B cell (primary cell): Measurements from ENCODE around the gene DPP4. TPM values are rescaled to one million over a fixed set of nuclear protein-coding genes. Genes with fewer than 3 reads are reported as not detected.

Source experiments
- ATAC-seq: fragments of 200-7000 bp; cut with Tn5 transposase; one replicate; pipeline ENCODE4 v1.10.0; 2021; ENCODE audit warnings: low read depth, mild to moderate bottlenecking, moderate number of reproducible peaks, moderate library complexity
- CTCF ChIA-PET: fragments of 350-600 bp; sonication (Branson Sonifier 250); formaldehyde crosslinking; loops from one replicate; lab custom pipeline; 2021; ENCODE audit warnings: antibody characterized with exemption, inconsistent platforms; lab: Charles Lee
- POLR2A ChIA-PET: fragments of 350-600 bp; sonication (Branson Sonifier 250); formaldehyde crosslinking; loops from one replicate; lab custom pipeline; 2021; ENCODE audit warnings: antibody characterized with exemption; lab: Charles Lee
- DNase-seq: peaks from one replicate; pipeline ENCODE4 v3.0.0; 2013
- H2AFZ ChIP-seq: 2 replicates; pipeline ENCODE4 v1.6.1; 2012; ENCODE audit warnings: mild to moderate bottlenecking, low read depth, low read length; ENCODE audit not compliant: insufficient read depth, poor library complexity, severe bottlenecking
- H3K27ac ChIP-seq, 2 donors: 1 replicate in 1 of 2; 2 replicates in 1 of 2; pipeline ENCODE4 v1.5.1; 2012 to 2013; ENCODE audit warnings: low read length in 2 of 2, mild to moderate bottlenecking in 2 of 2, moderate library complexity in 1 of 2
- H3K27me3 ChIP-seq, 4 experiments: fragments of 200-600 bp in 1 of 4; sonication (generic) in 1 of 4; replicated peaks in 1 of 4; 1 replicate in 2 of 4; 2 replicates in 2 of 4; pipeline versions ENCODE4 v1.6.1 to v1.7.0; 2013 to 2016; ENCODE audit warnings: low read length in 3 of 4, mild to moderate bottlenecking in 2 of 4, mixed read lengths in 1 of 4, moderate library complexity in 1 of 4; ENCODE audit not compliant: insufficient read depth in 4 of 4, control insufficient read depth in 3 of 4; ENCODE audit errors: control extremely low read depth in 1 of 4
- H3K36me3 ChIP-seq, 2 experiments: replicated peaks in 1 of 2; 1 replicate in 1 of 2; 2 replicates in 1 of 2; pipeline versions ENCODE4 v1.6.1 to v1.7.1; 2013; ENCODE audit warnings: low read length in 1 of 2; ENCODE audit not compliant: insufficient read depth in 2 of 2, control insufficient read depth in 1 of 2; ENCODE audit errors: control extremely low read depth in 1 of 2, extremely low read depth in 1 of 2
- H3K4me1 ChIP-seq, 2 donors: fragments of 200-600 bp in 1 of 2; sonication (generic) in 1 of 2; 1 replicate in 1 of 2; 2 replicates in 1 of 2; pipeline versions ENCODE4 v1.5.1 to v1.6.1; 2013 to 2017; ENCODE audit warnings: low read length in 2 of 2; ENCODE audit not compliant: control insufficient read depth in 2 of 2, insufficient read depth in 2 of 2
- H3K4me2 ChIP-seq: replicated peaks from 2 replicates; pipeline ENCODE3; 2012; ENCODE audit warnings: mild to moderate bottlenecking, low read depth, low read length; ENCODE audit not compliant: poor library complexity, severe bottlenecking
- H3K4me3 ChIP-seq, 5 experiments: fragments of 200-600 bp in 1 of 5; sonication (generic) in 1 of 5; 1 replicate in 3 of 5; 2 replicates in 2 of 5; pipeline versions ENCODE4 v1.5.1 to v1.7.0; 2011 to 2016; ENCODE audit warnings: low read length in 4 of 5, mild to moderate bottlenecking in 4 of 5, low read depth in 2 of 5, control low read depth in 1 of 5, moderate library complexity in 1 of 5; ENCODE audit not compliant: insufficient read depth in 1 of 5; ENCODE audit errors: control extremely low read depth in 1 of 5, extremely low read depth in 1 of 5
- H3K79me2 ChIP-seq: fragments of 200-600 bp; sonication (generic); one replicate; pipeline ENCODE4 v1.6.0; 2016; ENCODE audit warnings: low read length; ENCODE audit not compliant: control insufficient read depth, insufficient read depth
- H3K9ac ChIP-seq: fragments of 200-600 bp; sonication (generic); 2 replicates; pipeline ENCODE4 v1.6.1; 2017; ENCODE audit warnings: mild to moderate bottlenecking, low read length, moderate library complexity
- H3K9me3 ChIP-seq, 3 donors: one replicate each; pipeline versions ENCODE4 v1.6.1 to v1.7.1; 2013; ENCODE audit warnings: low read length in 2 of 3; ENCODE audit not compliant: control insufficient read depth in 2 of 3, insufficient read depth in 1 of 3; ENCODE audit errors: control extremely low read depth in 1 of 3
- H4K20me1 ChIP-seq: 2 replicates; pipeline ENCODE4 v1.6.0; 2012; ENCODE audit warnings: mild to moderate bottlenecking, low read length; ENCODE audit not compliant: insufficient read depth, control insufficient read depth, poor library complexity, severe bottlenecking
- H3K27ac Mint-ChIP-seq: one replicate; pipeline ENCODE4 v1.8.0; 2021; ENCODE audit warnings: mixed read lengths
- H3K27me3 Mint-ChIP-seq: one replicate; pipeline ENCODE4 v1.8.0; 2021; ENCODE audit warnings: mixed read lengths
- H3K4me1 Mint-ChIP-seq: one replicate; pipeline ENCODE4 v1.8.0; 2021; ENCODE audit warnings: mixed read lengths
- H3K4me3 Mint-ChIP-seq: one replicate; pipeline ENCODE4 v1.8.0; 2021; ENCODE audit warnings: mixed read lengths
- H3K9me3 Mint-ChIP-seq: one replicate; pipeline ENCODE4 v1.8.0; 2022; ENCODE audit warnings: mixed read lengths; ENCODE audit not compliant: insufficient read depth
- CTCF ChIP-seq: fragments of 200-600 bp; IDR thresholded peaks from one replicate; pipeline ENCODE4 v1.8.0; 2022; ENCODE audit warnings: antibody characterized with exemption, mild to moderate bottlenecking
- EZH2 ChIP-seq: IDR thresholded peaks from 2 replicates; pipeline ENCODE4 v1.6.1; 2012; ENCODE audit warnings: borderline replicate concordance, low read depth, mild to moderate bottlenecking, moderate library complexity, low read length; ENCODE audit not compliant: insufficient read depth, poor library complexity, severe bottlenecking
- WGBS: methylation state at CpG from one replicate; pipeline ENCODE4 v1.1.5; 2013; ENCODE audit warnings: missing lambda C conversion rate; ENCODE audit not compliant: insufficient coverage; 5-methylcytosine and 5-hydroxymethylcytosine counted together
- intact Hi-C: fragments of 100-400 bp; cut with micrococcal nuclease; formaldehyde crosslinking; loops from one replicate; pipeline ENCODE4 v1.10.0; 2022
- polyA plus RNA-seq: library from polyadenylated mRNA; depleted of rRNA; stranded (reverse); fragments of >200 nt; gene quantifications from 2 replicates; pipeline ENCODE4 v1.2.3, GENCODE V29; 2012
- total RNA-seq, 2 donors: library from RNA; stranded (reverse); fragments of 120-200 nt in 1 of 2; gene quantifications; 1 replicate in 1 of 2; 2 replicates in 1 of 2; pipeline versions ENCODE4 v1.2.3 to v1.2.4, GENCODE V29; 2013 to 2022

Gene DPP4
- total and polyA plus RNA-seq, 2 donors (not counting 1 experiment from before 2014, with no cell fraction given), result 0.18 to 1.2 TPM

DNA sequence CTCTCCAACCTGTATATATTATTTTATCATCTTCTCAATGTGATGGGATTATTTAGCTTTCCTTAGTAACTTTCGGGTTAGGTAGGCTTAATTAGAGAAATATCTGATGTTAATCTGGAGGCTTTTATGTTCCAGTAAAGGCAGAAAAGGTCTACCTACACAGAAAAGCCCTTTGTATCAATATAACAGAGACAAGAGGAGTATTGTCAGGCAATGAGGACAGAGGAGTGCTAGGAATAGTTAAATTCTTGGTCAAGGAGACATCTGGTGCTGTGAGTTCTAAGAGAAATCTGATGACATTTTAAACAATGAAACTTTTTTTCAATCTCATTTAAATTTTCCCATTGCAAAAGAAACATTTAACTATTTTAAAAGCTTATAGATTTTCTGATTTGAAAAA is 36.1 kb downstream of the DPP4 start:
- Histone ChIP-seq H3K4me2 (no peak overlapping the region), H3K27me3 (no peaks in the 10 kb centered on the region), H3K27ac (no peak overlapping the region), H3K4me3 (no peak overlapping the region), H3K36me3 (no peaks in the 10 kb centered on the region), H3K79me2 (no peaks in the 10 kb centered on the region), H4K20me1 (no peaks in the 10 kb centered on the region), H2AFZ (no peak overlapping the region), H3K4me1 (no peaks in the 10 kb centered on the region), H3K9me3 (no peaks in the 10 kb centered on the region), H3K9ac (no peak overlapping the region)
- Mint-ChIP-seq H3K27me3 (peaks cover 4% of the 10 kb centered on the region), H3K9me3 (no peaks in the 10 kb centered on the region), H3K4me3 (no peak overlapping the region), H3K27ac (no peak overlapping the region), H3K4me1 (no peaks in the 10 kb centered on the region)
- ChIA-PET POLR2A (no interaction called here), CTCF (no interaction called here)
- ATAC-seq (no peak), DNase-seq (no peak)
- no CpG with 5 or more reads among the region's 1 CpG for WGBS
- intact Hi-C loops, result no loop called here
- TF ChIP-seq EZH2 (no peak), CTCF (no peak)

DNA sequence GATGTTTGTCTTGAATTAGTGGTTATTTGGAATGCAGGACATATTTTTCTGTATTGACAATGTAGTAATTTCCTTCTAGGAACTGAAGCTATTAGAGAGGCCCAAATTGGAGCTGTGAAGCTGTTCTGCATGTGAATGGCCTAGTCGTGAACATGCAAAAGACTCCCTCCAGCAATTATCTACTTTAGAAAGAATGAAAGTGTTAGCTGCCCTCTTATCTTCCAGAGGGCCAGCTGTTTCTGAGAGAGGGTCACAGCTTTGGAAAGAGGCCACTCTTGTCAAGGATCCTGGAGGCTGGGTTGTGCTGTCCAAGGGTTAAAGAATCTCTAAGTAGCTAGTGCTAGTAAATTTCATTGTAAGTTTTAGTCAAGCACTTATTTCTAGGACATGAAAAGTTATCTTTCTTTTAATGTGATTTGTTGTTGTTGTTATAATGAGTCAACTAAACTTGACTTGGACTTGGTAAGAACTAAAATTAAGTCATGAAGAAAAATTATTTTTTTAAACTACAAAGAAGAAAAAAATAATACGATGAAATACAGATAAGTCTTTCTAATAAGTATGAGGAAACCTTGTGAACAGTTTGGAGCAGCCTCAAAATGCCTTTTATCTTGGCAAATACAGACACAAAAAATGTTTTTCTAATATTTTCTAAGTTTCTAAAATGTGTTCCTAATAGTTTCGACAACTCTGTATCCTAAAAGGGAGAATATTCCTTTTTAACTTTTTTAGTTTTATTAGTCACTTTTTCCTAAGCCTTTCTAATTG is 36.8 kb downstream of the DPP4 start:
- H3K36me3 ChIP-seq, result no peaks in the 10 kb centered on the region
- ATAC-seq (no peak), DNase-seq (no peak)
- TF ChIP-seq CTCF (no peak), EZH2 (no peak)
- H3K4me2 ChIP-seq, result no peak overlapping the region
- H3K79me2 ChIP-seq, result no peaks in the 10 kb centered on the region
- H3K9ac ChIP-seq, result no peak overlapping the region
- Mint-ChIP-seq H3K4me1 (no peaks in the 10 kb centered on the region), H3K27me3 (peaks cover 4% of the 10 kb centered on the region), H3K9me3 (no peaks in the 10 kb centered on the region), H3K27ac (no peak overlapping the region), H3K4me3 (no peak overlapping the region)
- CTCF ChIA-PET, result no interaction called here
- no peaks in the 10 kb centered on the region for H3K27me3 ChIP-seq
- H3K4me1 ChIP-seq, result no peaks in the 10 kb centered on the region
- H3K27ac ChIP-seq, result no peak overlapping the region
- no peak overlapping the region for H2AFZ ChIP-seq
- WGBS, result no CpG with 5 or more reads among the region's 3 CpGs
- POLR2A ChIA-PET, result no interaction called here
- intact Hi-C loops, result no loop called here
- no peaks in the 10 kb centered on the region for H3K9me3 ChIP-seq
- no peaks in the 10 kb centered on the region for H4K20me1 ChIP-seq
- no peak overlapping the region for H3K4me3 ChIP-seq
